Measurements from ENCODE around the gene SRGN.

DNA sequence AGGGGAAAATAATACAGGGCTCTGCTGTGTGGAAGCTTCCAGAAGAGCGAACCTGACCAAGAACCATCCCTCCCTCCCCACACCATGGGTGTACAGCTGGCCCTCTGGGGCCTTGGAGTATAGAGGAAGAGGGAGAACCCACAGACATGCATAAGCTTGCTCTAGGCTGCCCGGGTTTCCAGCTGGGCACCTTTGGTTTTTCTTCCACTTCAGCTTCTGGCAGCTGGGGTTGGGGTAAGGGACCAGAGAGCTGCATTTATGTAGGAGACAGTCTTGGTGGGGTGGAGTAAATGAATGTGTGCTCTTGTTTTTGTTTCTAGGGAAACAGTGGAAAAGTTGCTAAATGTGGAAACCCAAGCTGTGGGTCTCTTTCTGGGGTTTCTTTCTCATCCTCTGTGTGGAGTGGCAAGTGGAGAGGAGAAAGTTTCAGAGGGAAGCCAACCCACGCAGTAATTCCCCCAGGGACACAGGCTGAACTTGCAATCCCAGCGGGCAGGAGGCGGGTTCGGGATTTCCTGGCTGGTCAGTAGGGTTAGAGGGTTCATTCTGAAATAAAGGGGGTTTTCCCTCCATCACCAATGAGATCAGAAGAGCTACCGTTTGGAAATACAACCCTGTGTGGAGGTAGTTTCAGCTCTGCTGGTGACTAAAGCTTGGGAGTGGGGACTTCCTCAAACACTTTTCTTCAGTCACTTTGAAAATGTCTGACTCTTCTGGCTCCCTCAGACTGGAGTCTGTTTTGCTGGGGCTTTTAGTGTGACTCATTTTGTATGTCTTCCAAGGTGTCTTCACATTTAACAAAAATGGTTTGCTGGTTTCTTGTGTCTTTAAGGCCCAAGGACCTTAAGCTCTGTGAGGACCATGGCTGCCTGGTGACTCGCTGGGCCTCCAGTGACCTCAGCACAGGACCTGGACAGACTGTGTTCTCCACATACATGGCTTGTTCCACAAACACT lies 22.2 kb upstream of the SRGN start:
- TF ChIP-seq, protein P1, sequence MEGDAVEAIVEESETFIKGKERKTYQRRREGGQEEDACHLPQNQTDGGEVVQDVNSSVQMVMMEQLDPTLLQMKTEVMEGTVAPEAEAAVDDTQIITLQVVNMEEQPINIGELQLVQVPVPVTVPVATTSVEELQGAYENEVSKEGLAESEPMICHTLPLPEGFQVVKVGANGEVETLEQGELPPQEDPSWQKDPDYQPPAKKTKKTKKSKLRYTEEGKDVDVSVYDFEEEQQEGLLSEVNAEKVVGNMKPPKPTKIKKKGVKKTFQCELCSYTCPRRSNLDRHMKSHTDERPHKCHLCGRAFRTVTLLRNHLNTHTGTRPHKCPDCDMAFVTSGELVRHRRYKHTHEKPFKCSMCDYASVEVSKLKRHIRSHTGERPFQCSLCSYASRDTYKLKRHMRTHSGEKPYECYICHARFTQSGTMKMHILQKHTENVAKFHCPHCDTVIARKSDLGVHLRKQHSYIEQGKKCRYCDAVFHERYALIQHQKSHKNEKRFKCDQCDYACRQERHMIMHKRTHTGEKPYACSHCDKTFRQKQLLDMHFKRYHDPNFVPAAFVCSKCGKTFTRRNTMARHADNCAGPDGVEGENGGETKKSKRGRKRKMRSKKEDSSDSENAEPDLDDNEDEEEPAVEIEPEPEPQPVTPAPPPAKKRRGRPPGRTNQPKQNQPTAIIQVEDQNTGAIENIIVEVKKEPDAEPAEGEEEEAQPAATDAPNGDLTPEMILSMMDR (IDR thresholded peaks at IDR 0.05) = no peak
- TF ChIP-seq POLR2A (IDR thresholded peaks at IDR 0.05) = no peak

Data from heart left ventricle (tissue), 13 donors.